CD4-positive, alpha-beta T cell treated with Interleukin-6 for 4 hours (primary cell): ENCODE measurements around the gene DLGAP3.

ENCODE experiments used
- DNase-seq: peaks from one replicate; pipeline ENCODE4 v3.0.0-alpha.2; 2020; ENCODE audit warnings: mixed read lengths

The DLGAP3 gene

DNA sequence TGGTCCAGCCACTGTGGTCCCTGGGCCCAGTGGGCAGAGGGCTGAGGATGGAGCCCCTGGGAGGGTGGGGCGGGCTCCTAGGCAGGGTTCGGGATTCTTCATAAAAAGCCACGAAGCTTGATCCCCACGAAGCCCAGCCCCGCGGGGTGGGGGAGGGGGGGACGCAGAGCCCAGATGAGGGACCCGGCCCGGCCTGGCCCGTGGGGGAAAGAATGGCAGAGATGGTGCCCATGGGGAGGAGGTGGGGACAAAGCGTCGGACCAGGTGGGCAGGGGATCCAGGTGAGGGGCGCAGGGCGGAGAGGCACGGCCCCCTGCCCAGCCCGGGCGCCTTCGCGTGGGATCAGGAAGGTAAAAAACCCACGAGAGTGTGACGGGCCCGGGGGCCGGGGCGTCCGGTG, 63.9 kb downstream of the DLGAP3 start:
- no peak for DNase-seq

DNA sequence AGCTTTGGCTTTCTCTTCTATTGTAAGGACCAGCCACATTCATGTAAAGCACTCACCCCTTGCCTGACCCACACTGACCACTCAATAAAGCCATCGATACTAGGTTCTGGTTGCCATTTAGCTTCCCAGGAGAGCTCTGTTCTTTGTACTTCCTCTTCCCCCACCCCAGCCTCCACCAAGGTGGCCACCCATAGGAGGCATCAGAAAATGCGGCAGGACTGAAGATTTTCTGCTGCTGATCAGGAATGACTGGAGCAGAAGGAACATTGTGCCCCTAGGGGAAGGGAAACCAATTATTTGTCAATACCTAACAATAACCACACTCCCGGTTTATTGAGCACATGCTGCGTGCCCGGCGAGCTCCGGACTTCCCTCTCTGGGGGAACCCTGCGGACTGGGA, 64.7 kb downstream of the DLGAP3 start:
- no peak for DNase-seq

DNA sequence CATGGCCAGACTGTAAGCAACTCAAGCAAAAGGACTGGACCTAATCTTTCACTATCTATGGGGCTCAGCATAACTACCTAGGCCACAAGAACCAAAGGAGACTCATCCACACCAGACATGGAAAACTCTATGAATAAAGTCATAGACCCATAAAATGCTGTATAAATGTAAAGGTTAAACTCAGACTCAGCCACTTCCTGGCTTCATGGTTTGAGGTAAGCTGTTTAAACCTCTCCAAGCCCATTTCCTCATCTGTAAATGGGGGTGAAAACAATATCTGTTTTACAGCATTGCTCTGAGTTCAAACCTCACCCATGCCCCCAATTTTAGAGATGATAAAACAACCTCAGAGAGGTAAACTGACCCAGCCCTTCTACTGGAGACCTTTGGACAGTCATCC, 65.9 kb downstream of the DLGAP3 start:
- DNase-seq = no peak

DNA sequence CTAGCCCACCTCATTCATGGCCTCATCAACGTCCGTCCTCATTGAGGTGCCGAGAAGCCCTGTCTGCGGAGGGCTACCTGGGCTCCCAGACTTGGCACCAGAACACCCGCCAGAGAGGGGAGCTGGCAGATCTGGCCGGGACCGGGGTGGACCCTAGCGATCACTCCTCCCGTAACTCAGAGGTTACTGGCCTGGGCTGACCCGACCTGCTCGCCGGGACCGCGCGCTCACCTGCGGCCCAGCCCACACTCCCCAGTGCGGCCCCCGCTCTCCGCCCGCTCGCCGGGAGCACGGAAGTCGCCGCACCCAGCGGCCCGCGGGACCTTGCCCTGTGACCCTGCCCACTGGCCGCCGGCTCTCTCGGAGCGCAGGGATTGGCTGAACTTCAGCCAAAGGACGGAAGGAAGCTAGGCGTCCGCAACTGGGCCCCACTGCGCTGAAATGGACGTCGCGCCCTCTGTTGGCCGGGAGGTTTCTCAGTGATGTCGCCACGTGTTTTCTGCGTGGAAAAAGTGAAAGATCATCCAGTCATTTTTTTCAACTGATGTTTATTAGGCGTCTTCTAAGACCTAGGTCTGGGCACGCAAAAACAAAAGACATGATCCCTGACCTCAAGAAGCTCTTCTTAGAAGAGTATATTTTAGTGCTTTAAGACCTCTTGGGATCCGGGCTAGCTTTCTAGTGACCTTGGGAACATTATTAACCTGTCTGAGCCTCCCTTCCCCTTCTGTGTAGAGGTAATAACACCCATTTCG, 69.8 kb downstream of the DLGAP3 start, which contains the start of gene SMIM12:
TSS of gene SMIM12 (minus strand) at position 304 of the 755 bp plus-strand sequence. CDS start 3,772 bp downstream, outside the sequence.
- peak; percentile 93 for DNase-seq

DNA sequence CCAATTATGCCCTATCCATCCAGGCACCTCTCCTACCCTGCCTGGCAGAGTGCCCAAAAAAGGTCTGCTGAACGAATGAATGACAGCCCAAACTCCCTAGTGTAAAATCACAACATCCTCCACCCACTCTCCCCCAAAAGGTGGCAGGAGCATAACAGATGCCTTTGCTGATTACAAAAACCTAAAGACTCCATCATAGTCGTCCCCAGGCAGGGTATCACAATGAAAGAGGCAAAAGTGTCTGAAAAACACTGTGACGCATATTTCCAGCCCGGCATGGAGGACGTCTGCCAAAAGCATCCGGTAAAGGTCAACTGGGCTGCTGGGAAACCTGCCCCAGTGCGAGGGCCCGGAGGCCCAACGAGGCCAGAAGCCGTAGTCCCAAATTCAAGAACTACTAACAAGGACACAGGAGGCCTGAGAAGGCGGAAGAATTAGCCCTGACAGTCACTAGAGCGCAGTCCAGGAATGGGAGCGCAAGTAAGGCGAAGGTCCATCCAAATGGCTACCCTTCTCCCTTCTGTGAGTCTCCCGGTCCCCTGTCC, 70.5 kb downstream of the DLGAP3 start:
- DNase-seq = peak; percentile 43

DNA sequence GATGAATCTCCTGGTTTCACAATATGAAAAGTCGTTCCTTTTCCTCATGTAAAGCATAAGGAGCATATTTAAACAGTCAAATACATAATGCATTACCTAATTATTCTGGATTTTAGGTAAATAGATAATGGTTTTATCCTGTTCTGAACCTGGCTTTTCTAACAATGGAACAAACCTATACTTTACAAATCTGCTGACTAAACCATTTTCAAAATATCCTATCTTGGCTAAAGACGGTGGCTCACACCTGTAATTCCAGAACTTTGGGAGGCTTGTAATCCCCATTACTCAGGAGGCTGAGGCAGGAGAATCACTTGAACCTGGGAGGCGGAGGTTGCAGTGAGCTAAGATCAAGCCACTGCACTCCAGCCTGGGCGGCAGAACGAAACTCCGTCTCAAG, 72.8 kb downstream of the DLGAP3 start:
- DNase-seq = no peak

DNA sequence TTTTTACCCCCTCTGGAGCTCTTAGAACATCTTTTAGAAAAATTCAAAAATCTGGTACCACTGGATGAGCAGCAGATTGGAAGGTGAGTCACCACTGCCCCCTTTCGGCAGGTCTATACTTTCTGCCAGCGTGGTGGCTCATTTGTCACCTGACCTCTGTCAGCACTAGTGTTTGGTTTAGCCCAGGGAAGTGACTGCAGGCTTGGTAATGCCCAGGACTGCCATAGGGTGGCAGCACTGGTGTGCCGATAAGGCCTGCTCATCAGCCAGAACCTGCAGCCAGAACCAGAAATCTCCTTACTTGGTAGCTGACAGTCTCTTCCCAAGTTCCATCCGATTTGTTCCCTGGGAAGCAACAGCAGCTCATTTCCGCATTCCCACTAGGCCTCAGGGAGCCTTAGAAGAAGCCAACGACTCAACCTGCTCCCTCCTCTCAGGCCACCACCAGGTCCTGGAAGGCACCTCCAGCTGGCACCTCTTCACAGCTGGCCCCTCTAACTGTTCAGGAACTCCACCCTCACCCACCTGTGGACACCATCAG, 76.7 kb downstream of the DLGAP3 start:
- peak; percentile 87 for DNase-seq

DNA sequence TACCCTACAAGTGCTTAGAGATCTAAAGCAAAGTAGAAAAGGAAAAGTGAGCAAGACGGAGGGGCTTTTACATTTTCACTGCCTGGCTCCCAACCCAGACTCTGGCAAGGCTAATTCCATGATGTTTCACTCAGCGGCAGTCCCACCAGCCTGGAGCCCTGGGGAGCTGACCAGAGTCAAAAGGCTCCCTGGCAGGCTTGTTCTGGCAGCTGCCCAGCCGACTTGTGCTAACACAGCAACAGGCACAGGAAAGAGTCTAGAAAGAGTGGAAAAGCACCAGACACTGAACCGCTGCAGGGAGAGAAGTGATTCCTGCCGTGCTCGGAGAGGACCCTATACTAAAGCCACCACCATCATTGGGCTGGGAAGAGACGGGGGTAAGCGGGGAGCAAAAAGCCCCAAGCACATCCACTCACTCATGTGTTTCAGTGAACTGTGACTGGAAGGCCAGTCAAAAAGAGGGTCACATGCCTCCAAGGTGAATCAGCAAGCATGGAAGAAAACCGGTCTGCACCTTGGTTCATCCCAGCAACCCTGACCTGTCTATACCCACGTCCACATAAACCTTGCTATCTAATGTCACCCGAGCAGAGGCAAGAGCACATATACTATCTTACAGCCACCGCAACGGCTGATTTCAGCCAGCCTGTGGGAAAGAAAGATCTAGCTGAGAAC, 77.9 kb downstream of the DLGAP3 start:
- DNase-seq = no peak

DNA sequence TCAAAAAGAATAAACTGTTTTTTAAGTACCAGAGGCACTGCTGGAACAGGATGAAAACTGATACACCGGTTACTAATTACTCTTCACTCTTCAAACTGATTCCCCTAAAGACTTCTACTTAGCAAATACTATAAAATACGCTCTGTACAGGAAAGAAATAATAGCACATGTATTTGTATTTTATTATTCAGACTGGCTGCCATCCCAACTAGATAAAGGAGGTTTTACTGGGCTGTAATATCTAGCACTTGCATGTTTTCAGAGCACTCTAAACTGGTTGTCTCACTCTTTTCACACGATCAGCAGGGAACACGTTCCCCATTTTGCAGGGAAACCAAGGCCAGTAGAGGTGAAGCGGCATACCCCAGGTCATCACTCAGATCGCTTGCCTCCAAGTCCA, 79.1 kb downstream of the DLGAP3 start:
- no peak for DNase-seq

DNA sequence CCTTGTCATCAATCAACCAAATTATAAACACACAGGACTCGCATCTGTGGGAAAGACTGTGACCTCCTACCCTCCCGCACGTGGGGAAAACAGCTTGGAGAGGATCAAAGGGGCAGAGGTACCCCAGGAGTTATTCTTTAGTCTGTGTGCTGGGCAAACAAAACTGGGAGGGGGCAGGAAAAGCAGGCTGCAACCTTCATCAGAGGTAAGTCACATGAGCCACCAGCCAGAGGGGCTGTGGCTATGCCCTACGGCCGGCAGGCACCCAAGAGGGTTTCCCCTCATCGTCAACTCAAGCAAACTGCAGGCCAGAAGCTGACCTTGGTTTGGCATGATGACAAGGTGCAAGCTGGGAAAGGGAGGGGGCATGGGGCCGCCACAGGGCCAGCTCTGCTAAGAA, 82.4 kb downstream of the DLGAP3 start:
- DNase-seq = no peak

DNA sequence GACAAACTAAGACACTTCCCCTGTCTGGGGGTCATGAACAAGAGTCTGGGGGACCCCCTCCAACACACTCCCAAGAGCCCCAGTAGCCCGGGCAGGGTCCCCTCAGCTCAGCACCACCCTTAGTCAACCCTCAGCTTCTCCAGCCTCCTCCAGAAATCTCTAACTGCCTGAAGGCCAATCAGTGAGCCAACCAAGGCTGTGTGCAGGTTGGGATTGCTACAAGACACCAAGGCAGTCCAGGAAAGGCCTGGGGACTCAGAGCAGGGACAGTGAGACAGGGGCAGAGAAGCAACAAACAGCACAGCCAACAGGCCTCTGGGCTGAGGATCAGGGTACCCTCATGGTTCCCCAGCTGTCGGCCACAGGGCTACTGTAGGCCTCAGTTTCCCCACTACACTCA, 83.2 kb downstream of the DLGAP3 start:
- DNase-seq = no peak

DNA sequence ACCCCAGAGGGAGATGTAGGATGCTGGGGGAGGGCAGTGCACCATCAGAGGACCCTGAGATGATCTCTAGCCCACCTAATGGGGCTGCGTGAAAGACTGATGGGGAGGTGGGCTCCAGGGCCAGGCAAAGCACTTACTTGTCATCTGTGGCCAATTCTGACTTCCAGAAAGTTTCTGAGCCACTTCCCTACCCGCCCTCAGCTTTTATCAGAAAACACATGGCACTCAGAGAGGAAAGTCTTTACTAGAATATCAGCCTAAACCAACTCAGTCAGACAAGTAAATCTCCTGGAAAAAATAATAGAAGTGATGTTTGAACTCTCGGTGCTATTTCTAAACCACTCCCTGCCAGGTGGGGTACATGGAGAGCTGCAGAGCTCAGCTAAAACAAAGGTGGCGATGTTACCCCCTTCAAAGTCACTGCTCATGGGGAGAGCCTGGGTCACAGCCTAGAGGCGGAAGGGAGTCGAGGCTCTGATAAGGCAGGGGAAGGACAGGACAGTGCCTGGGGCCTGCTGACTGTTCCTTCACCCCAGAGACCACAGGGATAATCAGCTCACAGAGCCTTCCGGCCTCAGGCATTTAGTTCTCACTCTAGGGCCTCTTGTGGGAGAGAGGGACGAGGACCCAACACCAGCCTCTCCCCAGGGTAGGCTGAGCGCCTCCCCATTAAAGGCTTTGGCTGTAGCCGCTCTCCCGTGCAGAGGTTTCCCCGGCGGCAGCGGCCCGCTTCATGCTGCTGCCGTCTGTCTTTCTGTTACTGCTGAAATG, 84.1 kb downstream of the DLGAP3 start:
- no peak for DNase-seq

DNA sequence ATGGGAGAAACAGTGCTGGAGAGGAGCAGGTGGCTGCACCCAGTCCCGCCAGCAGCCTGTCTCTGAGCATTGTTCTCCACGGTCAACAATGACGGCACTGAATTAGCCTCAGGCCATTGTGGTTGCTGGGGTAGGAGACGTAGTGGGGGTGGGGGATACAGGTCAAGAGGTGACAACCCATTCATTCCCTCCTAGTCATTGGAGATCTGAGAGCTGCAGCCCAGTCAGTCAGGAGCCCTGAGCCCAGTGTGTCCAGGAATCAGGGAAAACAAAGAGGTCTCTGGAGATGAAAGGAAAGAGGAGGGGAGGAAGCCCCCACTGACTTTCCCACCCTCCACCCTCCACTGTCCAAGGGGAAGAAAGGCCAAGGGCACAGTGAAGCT, 85.2 kb downstream of the DLGAP3 start:
- no peak for DNase-seq

DNA sequence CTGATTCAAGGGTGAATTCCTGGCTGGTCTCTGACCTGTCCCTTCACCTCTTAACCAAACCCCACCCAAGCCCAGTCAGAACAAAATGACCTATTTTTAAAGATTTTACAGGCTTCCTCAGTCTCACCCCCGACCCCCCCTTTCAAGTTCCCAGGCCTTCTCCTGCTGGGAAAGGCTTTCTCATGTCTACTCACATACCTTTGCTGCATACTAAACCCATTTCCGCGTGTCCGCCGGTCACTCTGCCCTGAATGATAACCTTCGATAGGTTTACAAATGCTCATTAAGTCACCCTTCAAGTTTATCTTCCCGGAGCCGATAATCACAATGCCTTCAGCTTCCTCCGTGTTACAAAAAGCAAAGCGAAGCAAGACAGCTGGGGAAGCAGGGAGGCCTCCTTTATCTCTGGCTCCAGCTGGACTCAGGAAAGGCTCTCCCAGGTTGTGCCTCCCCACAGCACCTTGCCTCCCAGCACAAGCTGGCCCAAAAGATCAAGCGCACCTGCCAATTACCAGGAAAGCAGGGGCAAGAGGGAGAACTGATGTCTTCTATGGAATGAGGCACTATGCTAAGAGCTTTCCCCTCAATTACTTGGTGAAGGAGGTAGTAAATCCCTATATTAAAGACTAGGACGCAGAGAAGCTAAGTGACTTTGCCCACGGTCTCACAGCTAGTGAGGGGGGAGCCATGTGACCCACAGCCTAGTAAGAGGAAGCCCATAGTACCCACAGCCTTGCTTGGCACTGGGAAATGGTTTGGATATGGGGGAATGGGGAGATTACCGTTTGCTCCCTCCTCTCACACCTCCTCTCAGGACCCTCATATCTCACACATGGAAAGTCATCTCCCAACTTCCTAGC, 85.8 kb downstream of the DLGAP3 start:
- no peak for DNase-seq

DNA sequence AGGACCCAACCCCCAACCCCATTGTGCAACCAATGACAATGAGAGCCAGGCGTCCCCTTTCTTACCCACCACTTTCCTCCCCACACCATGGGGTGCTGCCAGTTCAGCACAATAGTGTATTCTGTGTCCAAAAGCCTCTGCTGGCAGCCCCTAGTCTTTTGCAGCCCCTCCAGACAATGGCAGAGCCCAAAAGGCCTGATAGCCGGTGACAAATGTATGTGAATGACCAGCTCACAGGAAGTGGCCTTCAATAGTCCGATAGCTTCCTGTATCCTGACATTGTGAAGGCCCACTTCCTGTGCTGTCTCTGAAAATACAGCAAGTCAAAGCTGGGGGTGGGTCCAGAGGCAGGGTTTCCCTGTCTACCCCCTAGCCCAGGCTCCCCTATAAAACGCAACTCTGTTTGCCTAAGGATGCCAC, 86.5 kb downstream of the DLGAP3 start:
- DNase-seq = no peak

DNA sequence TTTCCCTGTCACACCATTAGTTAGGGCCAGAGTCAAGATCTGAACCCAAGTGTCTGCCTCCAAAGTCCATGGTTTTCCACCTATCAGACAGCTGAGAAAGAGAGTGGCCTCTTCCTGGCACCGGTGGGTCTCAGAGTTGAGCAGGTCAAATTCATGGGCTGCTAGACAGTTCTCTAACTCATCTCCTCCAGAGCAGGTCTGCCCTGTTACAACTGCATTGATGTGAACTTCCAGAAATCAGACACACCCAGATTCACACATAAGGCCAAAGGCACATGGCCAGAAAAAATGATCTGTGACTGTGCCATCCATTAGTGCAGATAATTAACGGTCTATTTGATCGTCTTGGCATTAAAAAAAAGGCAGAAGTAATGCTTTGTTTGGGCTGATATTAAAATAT, 87.4 kb downstream of the DLGAP3 start:
- no peak for DNase-seq

DNA sequence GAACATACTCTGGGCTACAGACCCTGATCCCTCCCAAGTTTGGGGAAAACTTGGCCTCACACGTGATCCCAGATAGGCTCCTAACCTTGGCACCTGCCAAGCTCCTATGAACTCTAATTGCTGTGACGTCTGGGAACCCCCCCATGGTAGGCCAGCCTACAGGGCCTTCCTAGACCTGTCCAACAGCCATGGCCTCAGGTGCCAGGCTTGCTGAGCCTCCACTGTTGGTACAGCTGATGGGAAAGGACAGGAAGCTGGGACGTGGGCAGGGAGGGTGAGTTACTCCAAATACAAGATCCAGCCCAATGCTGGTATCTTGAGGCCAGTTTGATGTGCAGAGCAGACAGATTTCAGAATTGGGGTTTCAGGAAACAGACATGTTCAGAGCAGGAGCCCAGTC, 89.0 kb downstream of the DLGAP3 start:
- DNase-seq = no peak

DNA sequence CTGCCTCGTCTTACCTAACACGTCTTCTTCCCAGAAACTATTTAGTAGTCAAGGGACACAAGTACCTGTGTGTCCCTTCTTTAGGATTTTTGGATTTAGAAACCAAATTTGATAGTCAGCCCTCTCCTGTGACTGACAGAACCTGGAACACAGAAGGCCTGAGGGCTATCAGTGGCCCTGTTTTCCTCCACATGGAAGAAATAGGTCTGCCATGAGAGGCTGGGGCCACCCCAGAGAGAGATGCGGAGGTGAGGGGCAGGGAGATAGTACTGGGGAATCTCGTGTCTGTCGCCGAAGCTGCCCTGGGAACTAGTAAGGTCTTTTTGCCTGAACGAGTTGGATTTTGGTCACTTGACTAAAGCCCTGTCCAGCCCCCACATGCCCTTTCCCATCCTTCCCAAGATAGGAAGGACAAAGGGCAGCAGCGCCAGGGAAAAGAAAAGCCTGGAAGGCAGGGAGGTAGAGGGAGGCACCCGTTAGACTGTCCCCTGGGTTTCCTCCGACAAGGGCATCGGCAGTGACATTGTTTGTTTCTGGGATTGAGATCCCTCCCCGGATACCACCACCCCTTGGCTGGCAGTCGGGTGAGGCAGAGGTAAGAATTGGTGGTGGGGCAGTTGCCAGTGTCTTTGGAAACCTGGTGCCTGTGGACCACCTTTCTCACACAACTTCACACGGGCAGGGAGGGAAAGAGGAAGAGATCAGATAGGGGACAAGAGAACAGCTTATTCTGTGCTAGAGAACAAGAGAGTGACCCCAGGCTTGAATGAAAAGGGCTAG, 89.7 kb downstream of the DLGAP3 start:
- no peak for DNase-seq

DNA sequence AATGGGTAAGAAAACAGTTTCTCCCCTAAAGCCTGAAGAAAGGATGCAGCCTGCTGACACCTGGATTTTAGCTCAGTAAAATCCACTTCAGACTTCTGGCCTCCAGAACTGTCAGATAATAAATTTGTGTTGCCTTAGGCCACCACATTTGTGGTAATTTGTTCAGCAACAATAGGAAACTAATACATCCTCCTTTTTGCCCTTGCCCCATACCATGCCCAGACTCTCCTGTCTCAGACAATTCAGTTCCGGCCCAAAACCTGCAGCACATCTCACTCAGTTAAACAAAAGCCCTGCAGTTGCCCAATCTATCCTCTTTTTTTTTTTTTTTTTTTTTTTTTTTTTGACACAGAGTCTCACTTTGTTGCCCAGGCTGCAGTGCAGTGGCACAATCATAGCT, 95.7 kb downstream of the DLGAP3 start:
- DNase-seq = no peak

DNA sequence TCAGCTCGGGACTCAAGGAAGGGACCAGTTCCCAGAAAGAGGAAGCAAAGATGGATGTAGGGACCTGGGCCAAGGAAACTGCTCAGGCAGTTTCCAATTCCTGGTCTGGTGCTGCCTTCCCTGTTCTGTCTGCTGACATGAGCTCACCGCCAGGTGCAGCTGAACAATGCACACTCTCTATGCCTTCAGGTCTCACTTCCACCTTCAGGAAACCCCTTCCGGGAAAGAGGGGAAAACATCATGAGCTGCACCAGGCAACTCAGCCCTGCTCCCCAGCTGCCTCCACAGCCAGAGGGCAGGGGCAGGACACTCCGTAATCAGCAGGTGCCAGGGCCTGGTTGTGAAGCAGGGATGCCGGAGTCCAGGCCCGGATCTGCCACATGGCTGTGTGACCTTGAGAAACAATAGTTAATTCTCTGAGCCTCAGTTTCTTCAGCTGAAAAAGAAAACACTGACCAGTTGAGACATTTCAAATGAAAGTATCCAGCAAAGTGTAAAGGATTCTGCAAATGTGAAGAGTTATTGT, 97.7 kb downstream of the DLGAP3 start:
- DNase-seq = no peak

DNA sequence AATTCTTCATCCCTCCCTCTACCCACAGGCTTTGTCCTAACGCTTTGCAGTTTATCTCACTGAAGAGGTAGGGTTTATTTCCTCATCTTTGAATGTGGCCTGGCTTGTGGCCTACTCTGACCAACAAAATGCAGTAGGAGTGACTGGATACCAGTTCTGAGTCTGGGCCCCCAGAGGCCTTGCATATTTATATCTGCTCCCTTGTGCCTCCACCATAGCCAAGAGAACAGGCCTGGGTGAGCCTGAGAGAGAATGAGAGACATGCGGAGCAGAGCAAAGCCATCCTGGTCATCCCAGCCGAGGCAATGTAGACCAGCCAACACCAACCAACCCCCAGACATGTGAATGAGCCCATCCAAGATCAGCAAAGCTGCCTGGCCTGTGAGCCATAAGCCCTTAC, 100.2 kb downstream of the DLGAP3 start:
- DNase-seq = no peak
